ENCODE results near the gene HEPACAM.

Gene HEPACAM

GRCh38 chr11:124876818-124877630, 58.8 kb downstream of the HEPACAM start:
- Histone ChIP-seq H3K4me3 (ENCODE audit: low read depth in 1 of 2, low read length in 2 of 2) (no peak overlapping the region), H3K4me1 (ENCODE audit: insufficient read depth, low read length) (no peaks in the 10 kb centered on the region), H3K9ac (ENCODE audit: low read depth, low read length) (no peak overlapping the region), H2AFZ (ENCODE audit: low read depth, low read length) (no peak overlapping the region), H3K36me3 (ENCODE audit: insufficient read depth, low read length) (no peaks in the 10 kb centered on the region), H3K27ac (ENCODE audit: low read length) (no peak overlapping the region), H3K4me2 (ENCODE audit: insufficient read depth, low read length) (no peak overlapping the region), H3K27me3 (ENCODE audit: insufficient read depth, low read length, poor library complexity) (no peaks in the 10 kb centered on the region), H3K9me3 (ENCODE audit: insufficient read depth, low read length, severe bottlenecking) (no peaks in the 10 kb centered on the region), H3K79me2 (ENCODE audit: insufficient read depth, low read length) (no peaks in the 10 kb centered on the region), H4K20me1 (ENCODE audit: insufficient read depth, low read length) (no peaks in the 10 kb centered on the region; the same call in 1 of the 2 replicates)
- ATAC-seq (ENCODE audit: insufficient read depth, low read depth) (no peak), DNase-seq (no peak)
- no peak for TF ChIP-seq CTCF (IDR thresholded peaks at IDR 0.05; ENCODE audit: borderline replicate concordance, extremely low read depth, low read length, poor library complexity, severe bottlenecking)
- TF ChIP-seq EZH2 (IDR thresholded peaks at IDR 0.05; ENCODE audit: borderline replicate concordance, low read depth, low read length, severe bottlenecking): no peak

GRCh38 chr11:124875943-124876817, 59.7 kb downstream of the HEPACAM start:
- Histone ChIP-seq H3K4me3 (ENCODE audit: low read depth in 1 of 2, low read length in 2 of 2) (no peak overlapping the region), H3K79me2 (ENCODE audit: insufficient read depth, low read length) (no peaks in the 10 kb centered on the region), H3K4me2 (ENCODE audit: insufficient read depth, low read length) (no peak overlapping the region), H3K9ac (ENCODE audit: low read depth, low read length) (no peak overlapping the region), H3K36me3 (ENCODE audit: insufficient read depth, low read length) (no peaks in the 10 kb centered on the region), H3K27ac (ENCODE audit: low read length) (no peak overlapping the region), H3K27me3 (ENCODE audit: insufficient read depth, low read length, poor library complexity) (no peaks in the 10 kb centered on the region), H4K20me1 (ENCODE audit: insufficient read depth, low read length) (no peaks in the 10 kb centered on the region; the same call in 1 of the 2 replicates), H3K4me1 (ENCODE audit: insufficient read depth, low read length) (no peaks in the 10 kb centered on the region), H2AFZ (ENCODE audit: low read depth, low read length) (no peak overlapping the region), H3K9me3 (ENCODE audit: insufficient read depth, low read length, severe bottlenecking) (no peaks in the 10 kb centered on the region)
- TF ChIP-seq CTCF (IDR thresholded peaks at IDR 0.05; ENCODE audit: borderline replicate concordance, extremely low read depth, low read length, poor library complexity, severe bottlenecking) (no peak), EZH2 (IDR thresholded peaks at IDR 0.05; ENCODE audit: borderline replicate concordance, low read depth, low read length, severe bottlenecking) (no peak)
- DNase-seq (no peak), ATAC-seq (ENCODE audit: insufficient read depth, low read depth) (no peak)

DNA sequence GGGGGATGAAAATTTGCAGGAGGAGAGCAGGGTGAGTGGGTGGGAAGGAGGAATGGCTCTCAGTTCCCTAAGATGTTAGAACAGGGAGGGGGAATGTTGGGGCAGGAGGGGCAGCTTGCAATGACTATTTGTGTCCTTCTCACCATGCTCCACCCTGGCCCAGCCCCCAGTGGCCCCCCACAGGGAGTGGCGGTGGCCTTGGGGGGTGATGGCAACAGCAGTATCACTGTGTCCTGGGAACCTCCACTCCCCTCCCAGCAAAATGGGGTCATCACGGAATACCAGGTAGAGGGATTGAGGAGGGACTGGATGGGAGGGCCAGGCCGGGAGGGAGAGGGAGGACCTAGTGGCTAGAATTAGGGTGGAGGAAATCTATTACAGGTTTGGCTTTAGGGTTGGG, 60.4 kb downstream of the HEPACAM start:
- DNase-seq: no peak
- Histone ChIP-seq H3K4me3 (ENCODE audit: low read depth in 1 of 2, low read length in 2 of 2) (no peak overlapping the region), H4K20me1 (ENCODE audit: insufficient read depth, low read length) (no peaks in the 10 kb centered on the region; the same call in 1 of the 2 replicates), H3K79me2 (ENCODE audit: insufficient read depth, low read length) (no peaks in the 10 kb centered on the region), H3K4me1 (ENCODE audit: insufficient read depth, low read length) (no peaks in the 10 kb centered on the region), H3K9ac (ENCODE audit: low read depth, low read length) (no peak overlapping the region), H3K4me2 (ENCODE audit: insufficient read depth, low read length) (no peak overlapping the region), H3K27me3 (ENCODE audit: insufficient read depth, low read length, poor library complexity) (no peaks in the 10 kb centered on the region), H2AFZ (ENCODE audit: low read depth, low read length) (no peak overlapping the region), H3K36me3 (ENCODE audit: insufficient read depth, low read length) (no peaks in the 10 kb centered on the region), H3K27ac (ENCODE audit: low read length) (no peak overlapping the region), H3K9me3 (ENCODE audit: insufficient read depth, low read length, severe bottlenecking) (no peaks in the 10 kb centered on the region)
- TF ChIP-seq EZH2 (IDR thresholded peaks at IDR 0.05; ENCODE audit: borderline replicate concordance, low read depth, low read length, severe bottlenecking) (no peak), CTCF (IDR thresholded peaks at IDR 0.05; ENCODE audit: borderline replicate concordance, extremely low read depth, low read length, poor library complexity, severe bottlenecking) (no peak)
- no peak for ATAC-seq (ENCODE audit: insufficient read depth, low read depth)

Measured in DND-41 (cell line).